Activated CD4-positive, alpha-beta T cell treated with anti-CD3 and anti-CD28 coated beads for 1 hour (primary cell): Measurements from ENCODE around the gene KRT81.
"Not testable (repeated sequence)": the region's sequence is repeated elsewhere in the genome, so short reads cannot be mapped to it uniquely, and the experiment has no call there.

Experiments
- DNase-seq: peaks from one replicate; pipeline ENCODE4 v3.0.0-alpha.2; 2020

KRT81 gene

DNA sequence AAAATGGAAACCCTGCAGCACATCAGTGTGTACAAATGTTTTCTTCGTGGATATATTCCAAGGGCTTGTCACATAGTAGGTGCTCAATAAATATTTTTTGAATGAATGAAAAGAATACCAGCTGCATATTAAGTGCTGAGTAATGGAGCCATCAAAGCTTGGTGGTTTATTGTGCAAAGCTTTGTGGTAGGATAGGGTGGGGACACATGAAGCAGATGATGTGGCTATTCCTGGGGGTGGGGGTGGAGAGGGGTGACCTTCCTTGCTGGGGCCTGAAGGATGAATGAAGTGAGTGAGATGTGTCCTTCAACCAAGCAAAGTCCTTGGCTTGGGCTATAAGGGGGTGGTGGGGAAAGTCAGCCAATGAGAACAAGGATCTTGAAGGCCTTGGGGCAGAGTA is 4.3 kb upstream of the KRT81 start:
- no peak for DNase-seq

DNA sequence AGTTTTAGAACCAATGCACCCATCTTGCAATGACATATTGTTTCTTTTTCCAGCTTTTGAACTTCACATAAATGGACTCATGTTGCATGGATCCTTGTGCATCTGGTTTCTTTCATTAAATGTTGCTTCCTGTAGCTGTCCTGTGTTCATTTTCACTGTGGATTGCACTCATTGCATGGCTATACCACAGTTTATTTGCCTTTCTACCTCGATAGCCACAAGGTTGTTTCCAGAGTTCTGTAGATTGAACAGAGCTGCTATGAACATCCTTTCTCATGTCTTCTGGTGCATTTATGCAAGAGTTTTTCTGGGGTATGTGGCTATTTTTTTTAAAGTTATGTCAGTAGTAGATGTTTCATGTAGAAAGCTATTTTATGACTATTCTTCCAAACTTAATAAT is 3.5 kb upstream of the KRT81 start:
- DNase-seq = no peak

DNA sequence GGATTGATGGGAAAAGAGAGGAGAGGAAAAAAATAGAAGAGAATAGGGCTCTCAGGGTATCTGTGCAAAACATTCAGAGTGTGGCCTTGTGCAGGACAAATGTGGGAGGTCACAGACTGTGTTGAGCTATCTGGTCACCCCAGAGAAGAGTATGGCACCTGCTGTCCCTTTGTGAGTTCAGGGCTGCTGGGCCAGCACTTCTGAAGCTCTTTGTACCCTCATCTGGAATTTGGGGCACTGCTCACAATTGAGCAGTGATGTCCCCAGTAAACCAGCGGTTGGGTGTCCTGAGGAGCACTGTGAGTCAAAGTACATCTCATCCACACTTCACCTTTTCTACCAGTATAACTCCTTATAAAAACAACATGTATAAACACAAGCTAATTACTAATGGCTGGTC is 2.6 kb upstream of the KRT81 start:
- no peak for DNase-seq

DNA sequence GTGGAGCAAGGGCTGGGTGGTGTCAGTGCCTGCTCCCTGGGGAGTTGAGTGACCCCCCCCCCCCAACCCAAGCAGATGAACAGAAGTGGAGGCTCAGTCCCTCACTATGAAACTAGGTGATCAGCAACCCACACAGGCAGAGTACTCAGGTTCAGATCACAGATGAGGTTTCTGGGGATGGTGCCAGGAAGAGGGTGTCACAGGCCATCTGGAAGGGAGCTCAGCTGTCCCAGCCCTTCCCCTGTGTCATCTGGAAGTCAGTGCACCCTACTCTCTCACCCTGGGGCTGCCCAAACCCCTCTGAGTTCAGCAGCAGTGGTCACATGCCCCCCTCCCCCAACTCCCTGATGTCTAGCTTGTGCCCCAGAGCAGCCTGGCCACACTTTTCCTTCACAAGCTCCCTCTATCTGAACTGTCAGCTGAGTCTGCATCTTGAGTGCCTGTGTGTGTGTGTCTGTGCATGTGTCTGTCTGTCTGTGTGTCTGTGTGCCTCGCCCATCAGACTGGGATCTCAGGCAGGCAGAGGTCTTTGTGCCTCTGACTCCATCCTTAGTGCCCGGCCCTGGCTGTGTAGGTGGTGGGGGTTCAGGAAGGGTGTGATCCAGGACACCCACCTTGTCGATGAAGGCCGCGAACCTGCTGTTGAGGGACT is 725 bp downstream of the KRT81 start:
- not testable (repeated sequence) for DNase-seq

DNA sequence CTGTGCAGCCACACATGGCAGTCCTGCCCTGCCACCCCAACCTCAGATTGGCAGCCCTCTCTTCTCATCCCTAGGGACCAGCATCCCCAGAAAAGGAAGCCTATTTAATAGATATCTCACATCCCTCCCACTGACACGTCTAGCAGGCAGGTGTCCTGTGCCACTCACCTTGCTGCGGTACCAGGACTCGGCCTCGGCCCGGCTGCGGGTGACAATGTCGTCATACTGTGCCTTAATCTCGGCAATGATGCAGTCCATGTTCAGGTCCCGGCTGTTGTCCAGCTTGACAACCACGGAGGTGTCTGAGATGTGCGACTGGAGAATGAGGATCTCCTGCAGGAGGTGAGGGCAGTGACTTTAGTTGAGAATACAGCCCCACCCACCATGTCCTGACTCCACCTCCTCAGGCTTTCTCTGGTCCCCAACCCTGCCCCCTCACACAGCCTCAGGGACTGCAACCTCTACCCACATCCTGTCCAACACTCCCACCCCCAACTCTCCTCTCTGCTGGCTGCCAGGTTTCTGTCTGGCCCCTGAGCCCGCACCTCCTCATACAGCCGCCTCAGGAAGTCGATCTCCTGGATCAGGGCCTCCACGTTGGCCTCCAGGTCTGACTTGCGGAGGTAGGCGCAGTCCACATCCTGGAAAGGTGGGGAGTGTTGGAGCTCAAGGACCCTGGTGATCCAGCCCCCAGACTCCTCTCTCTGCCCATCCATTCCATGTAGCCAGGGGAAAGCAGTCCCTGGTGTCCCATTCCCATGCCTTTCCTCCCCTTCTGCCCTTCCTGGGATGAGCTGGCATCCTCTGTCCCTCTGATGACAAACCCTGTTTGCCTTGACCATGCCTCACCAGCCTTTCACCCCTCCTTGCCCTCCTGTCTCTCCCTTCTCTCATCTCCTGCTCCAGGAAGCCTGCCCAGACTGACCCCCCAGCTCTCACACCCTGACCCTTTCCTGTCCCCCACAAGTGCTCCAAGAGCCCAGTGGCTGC is 3.2 kb downstream of the KRT81 start:
- not testable (repeated sequence) for DNase-seq

DNA sequence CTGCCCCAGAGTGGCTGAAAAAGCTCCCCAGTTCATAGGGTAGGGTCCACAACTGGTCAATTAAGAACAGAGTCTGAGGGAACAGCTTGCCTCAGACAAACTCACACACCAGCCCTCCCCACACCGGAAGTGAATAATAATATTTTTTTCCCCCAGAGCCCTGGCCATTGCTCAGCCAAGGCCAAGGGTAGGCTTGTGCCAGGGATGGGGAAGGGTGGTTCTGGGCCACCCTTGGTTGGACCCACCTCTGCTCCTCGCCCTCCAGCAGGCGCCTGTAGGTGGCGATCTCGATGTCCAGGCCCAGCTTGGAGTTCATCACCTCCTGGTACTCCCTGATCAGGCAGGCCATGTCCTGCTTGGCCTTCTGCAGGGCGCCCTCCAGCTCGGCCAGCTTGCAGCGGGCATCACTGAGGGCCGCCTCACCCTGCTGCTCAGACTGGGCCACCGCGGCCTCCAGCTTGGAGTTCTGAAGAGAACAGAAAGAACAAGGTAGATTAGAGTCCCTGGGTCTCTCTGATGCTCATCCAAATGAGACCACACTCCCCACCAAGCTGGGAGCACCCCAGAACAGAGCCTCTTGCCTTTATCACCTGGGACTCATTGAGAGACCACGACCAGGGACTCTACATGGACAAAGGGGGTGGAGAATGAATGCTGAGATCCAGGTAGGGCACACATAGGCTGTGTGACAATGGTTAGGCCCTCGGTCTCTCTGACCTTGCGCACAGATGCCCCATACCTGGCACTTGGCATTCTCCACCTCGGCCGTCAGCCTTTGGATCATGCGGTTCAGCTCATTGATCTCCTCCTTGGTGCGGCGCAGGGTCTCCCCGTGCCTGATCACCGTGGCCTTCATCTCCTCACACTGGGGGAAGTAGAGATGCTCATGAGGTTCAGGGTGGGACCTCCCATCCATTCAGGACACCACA is 4.2 kb downstream of the KRT81 start:
- not testable (repeated sequence) for DNase-seq

DNA sequence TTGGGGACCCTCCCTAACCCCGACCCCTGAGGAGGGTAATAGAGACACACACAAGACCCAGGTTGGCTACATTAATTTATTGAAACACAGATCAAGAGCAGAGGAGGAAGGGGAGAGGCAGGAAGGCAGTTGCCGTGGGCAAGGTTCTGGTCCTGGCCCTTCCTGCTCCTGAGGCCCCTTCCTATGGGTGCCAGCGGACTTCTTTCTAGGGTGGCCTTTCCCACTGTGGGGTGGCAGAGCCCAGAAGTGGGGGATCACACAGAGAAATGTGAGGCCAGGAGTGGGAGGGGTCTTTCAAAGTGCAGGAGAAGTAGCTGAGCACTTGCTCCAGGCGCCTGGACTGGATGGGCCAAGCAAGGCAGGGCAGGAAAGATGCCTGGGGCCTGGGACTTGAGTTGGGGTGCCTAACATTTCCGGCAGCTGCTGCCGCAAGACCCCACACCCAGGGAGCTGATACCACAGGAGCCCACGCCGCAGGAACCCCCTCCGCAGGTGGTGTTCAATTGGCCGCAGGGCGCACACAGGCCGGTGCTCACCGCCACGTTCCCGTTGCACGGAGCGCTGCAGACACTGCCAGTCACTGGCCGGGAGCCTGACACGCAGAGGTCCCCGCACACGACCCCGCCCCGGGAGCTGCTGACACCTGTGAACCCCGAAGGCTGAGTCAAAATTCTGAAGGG is 5.3 kb downstream of the KRT81 start:
- DNase-seq = no peak

DNA sequence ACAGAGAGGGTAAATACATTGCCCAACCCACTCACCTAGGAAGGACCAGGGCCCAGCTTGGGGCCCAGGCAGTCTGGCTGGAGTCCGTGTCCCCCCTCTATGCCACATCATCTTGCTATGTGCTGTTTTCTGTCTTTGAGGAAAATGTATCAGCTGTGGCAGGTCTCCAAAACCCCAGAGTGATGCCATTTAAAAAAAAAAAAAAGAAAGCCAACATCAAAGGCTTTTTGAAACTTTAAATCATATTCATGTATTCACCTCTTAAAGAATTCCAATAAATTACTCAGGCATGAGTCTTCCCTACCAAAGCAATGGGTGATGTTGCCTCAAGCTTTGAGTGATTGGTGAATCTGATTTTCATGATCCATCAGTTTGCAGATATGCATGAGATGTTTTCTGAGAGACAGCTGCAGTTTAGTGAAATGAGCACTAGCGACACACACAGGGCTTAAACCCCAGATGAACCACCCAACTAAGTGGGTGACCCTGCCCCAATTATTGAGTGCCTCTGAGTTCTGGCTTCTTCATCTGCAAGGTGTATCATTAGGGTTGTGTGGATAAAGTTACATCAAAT is 6.1 kb downstream of the KRT81 start:
- DNase-seq = no peak

DNA sequence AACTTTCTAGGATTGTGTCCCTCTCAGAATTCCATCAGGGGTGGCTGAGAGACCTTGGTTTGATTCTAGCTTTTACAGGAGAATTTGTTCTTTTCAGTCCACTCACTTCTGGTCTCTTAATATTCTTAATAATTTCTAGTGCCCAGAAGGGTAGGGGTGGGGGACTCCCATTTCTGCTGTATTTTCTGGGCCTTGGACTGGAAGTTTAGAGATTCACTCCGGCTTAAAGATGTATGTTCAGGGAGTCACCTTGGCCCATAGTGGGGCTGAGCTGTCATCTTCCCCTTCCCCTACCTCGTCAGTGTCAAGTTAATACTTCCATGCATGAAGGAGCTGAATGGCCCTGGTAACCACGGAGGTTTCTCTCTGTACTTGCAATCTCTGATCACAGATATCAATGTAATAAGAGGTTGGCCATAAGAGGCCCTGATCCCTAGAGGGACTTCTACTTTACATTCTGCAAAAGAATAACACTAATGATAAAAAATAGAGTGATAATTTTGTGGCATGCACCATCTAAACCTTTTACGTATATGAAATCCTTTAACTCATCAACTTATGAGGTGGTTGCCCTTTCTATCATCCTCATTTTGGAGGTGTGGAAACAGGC is 6.7 kb downstream of the KRT81 start:
- no peak for DNase-seq

DNA sequence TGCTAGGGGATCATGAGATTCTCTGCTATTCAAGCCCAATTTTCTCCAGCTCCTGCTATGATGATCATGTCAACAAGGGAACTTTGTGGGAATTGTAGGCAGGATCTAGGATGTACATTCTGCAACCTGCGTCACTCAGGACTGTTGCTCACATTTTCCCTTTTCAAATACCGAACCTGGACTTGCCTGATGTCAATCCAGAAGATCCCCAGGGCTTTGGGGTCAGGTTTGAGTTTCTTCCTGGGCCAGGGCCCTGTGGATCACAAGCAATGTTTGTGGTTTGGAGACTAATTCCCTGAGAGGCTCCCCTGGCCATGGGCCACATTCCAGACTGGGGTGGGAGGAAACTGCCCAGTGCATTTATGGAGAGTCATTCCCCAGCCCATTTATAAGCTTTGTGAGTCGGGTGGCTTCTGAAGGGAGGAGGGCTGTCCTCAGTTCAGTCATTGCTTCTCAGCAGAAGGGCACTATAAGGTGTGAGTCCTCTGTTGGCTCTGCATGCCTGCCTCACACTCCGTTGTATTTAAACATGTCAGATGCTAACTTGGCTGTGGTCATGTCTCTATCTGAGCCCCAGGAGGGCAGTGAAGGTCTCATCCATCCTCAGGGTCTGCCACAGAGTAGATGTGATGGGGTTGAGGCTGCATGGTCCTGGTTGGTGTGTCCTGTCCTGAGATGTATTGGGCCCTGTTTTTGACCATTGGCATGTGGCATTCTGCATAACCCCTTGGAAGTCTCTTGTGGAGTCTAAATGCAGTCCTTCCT is 10.4 kb downstream of the KRT81 start:
- no peak for DNase-seq

DNA sequence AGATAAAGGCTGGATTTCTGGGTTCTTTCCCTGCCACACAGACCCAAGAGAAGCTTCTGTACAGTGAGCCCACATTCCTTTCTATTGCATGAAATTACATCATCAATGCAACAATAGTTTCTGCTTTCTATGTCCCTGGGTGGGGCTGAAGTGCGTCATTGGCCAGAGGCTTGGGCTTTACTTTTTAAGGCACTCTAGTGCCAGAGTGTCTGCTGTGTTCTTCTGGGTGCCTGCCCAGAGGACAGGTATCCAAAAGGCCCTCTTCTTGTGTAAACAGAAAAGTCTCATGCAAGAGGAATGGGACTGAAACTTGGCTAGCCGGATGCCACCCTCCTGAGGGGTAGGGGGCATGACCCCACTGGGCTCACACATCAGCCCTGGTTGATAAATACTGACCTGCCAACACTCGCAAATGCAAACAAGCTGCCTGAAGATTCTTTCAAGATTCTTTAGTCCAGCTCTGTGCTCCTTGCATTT is 11.0 kb downstream of the KRT81 start:
- DNase-seq = no peak

DNA sequence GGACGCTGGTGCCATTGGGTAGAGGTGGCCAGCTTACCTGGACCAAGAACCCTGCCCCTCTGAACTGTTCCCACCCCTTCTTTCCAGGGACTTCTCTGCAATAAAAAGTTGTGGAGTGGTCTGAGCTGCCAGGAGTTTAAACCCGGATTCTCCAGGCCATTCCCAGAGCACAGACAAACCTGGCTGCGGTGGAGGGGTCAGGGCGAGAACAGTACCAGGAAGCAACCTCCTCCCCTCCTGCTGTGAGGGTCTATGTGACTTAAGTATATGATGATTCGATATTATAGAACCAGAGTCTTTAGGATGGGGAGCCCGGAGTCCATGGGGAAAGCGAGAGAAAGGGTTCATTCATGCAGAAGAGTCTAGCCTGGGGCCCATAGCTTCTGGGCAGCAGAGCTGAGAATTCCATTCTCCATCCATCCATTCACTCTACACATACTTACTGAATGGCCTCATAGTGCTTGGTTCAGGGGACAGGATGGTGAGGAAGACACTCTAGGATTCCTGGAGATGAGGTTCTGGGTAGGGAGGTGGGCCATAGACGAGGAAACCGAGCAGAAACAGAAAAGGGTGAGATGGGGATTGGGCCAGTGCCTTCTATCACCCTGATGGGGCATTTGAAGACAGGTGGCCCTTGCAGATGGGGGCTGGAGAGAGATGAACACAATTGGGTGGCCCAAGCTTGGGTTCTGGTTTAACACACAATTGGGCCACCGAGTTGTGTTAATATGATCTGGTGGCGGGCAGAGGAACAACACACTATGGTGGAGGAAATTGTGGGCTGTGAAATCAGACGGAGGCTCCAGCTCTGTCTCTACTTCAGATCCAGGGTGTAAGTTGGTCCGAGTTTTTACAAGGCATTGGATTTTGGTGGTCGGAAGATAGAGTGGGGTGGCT is 11.7 kb downstream of the KRT81 start:
- no peak for DNase-seq

DNA sequence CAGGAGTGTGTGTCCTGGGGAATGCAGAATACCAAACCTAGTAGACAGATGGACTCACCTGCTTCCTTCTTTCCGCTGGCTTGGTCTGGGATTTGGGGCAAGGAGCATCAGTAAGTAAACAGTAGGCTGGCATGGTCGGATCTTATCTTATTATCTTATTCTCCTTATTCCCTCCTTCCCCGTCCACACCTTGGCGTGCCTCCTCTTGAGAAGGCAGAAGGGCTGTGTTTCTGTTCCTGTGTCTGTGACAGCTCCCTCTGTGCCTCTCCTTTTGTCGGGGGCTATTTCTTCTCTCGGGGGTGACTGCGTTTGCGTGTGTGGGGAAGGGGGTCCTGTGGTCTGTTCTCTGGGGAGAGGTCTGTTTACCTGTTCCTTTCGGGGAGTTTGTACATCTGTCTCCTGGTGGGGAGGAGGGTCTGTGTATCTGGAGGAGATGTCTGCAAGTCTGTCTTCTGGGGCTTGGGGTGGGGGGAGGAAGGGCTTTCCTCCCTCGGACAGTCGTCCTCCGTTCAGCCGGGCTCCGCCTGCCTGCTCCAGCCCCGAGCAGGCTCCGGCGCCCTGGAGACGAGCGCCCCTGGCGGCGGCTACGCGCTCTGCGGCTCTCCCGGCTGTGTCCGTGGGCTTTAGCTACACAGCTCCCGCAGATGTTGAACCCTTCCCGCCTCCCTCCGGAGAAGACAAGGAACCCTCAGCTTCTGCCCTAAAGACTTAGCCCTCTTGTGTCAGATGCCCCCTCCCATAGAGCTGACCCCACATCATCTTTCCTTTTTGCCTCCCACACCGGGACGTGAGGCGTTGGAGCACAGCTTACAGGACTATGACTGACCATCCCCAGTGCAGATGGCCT is 12.5 kb downstream of the KRT81 start:
- DNase-seq = peak; percentile 44

DNA sequence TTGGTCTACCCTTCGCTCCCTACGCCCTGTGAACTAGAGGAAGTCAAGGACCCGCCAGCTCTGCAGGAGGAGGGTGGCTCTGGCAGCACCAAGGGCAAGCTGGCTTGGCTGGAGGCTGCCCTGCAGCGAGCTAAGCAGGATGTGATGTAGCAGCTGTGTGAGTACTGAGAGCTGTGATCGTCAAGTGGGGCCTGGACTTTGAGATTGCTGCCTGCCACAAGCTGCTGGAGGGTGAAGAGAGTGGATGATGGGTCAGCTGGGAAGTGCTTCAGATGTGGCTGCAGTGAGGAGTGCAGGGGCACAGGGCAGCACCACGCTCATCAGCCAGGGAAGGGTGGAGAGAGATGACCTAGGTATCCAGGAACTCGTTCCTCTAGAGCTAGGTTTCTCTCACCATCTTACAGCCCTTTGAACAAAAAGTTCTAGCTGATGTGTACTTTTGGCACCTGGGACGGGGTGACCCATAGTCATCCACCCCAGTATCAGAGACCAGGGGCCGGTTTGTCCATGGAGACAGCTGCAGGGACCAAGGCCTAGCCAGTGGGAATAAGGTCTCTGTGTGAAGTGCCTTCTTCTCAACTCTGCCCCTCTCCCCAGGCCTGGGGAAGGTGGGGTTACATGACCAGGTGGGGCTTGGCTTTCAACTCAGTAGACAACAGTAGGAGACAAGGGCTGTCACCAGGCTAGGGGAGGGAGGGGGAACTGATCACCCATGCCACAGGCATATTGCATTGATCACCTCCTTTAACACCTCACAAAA is 13.7 kb downstream of the KRT81 start:
- no peak for DNase-seq

DNA sequence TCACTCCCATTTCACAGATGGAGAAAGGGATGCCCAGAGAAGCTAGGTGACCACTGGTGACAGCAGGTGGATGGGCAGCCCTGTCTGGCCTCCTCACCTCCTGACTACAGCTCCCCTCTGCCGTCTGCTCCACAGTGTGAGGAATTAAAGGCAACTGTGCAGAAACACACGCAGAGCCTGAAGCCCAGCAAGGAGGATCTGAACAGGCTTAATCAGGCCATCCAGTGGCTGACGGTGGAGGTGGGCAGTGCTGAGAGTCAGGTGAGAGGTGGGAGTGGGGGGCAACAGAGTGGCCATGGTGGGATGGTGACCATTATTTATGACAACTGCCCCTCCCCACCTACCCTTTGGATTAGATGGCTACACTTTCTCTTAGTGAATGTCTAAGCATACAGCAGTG is 15.6 kb downstream of the KRT81 start:
- DNase-seq = no peak

DNA sequence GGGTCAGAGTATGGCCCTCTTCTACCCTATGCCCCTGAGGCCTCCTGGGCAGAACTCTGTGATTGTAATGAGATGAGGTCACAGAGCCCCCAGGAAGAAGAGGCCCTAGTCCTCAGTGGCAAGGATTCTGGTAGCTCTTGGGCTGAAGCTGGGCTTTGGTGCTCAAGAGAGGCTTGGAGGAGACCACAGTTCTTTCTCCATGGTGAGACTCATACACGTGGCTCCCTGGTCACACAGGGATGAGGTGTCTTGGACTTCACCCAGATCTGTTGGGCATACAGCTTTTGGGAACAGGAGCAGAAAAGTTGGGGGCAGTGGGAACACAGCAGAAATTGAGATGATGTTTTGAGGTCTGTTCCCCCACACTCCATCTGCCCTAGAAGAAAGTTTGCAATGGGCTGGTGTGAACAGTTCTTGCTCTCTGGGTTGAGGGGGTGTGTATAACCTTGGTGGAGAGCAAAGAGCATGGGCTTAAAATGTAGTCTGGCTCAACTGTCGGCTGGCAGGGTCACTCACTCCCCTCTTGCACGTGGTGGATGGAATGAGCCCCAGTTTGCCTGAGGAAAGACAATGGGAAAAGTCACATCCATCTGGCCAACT is 16.7 kb downstream of the KRT81 start, which contains the start of gene KRT86:
Gene KRT86, plus strand, starts transcription at position 125 of the 600 bp plus-strand sequence. CDS start 27,272 bp downstream, outside the sequence.
- DNase-seq = no peak

DNA sequence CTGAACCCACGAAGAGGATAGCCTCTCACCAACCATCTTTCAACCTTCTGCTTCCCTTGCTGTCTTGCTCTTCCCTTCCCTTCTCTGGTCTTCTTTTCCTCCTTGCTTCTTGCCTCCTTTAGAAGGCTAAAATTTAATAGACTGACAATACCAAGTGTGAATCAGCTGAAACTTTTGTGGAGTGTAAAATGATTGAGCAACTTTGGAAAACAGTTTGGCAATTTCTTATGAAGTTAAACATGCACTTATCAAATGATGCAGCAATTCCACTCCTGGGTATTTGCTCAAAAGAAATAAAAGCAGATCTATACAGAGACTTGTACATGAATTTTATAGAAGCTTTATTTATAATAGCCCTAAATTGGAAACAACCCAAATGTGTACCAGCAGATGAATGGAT is 20.2 kb downstream of the KRT81 start:
- DNase-seq = no peak
